ENCODE measurements around the gene CIDEB.

CIDEB gene

DNA sequence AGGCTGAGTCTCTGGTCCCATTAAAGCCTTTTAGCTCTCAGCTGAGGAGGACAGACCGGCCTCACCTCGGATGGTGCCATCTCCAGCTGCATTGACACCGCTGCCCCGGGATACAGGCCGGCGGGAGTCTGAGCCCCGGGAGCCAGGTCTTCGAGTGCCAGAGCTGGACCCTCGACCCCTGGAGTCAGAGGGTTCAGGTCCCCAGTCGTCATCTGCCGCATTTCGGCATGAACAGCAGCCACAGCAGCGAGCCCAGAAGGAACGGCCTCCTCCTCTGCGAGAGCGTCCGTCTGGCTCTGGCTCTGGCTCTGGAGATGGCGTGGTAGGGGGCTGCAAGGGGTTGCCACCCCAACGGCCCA lies 45.8 kb downstream of the CIDEB start:
- Histone ChIP-seq H4K8ac (ENCODE audit: low read length) (no peak overlapping the region), H3K23ac (ENCODE audit: low read length in 2 of 2) (no peak overlapping the region), H2BK12ac (ENCODE audit: low read length in 2 of 2) (no peak overlapping the region), H3K9me3 (ENCODE audit: control insufficient read depth, low read length) (no peaks in the 10 kb centered on the region), H3K36me3 (ENCODE audit: control insufficient read depth in 1 of 2, insufficient read depth in 2 of 2, low read depth in 1 of 2, low read length in 2 of 2) (peaks cover 25 to 54% of the 10 kb centered on the region in 2 experiments), H3K27me3 (ENCODE audit: control insufficient read depth in 1 of 2, insufficient read depth in 1 of 2, low read length in 2 of 2) (no peaks in the 10 kb centered on the region), H3K4me3 (ENCODE audit: insufficient read depth in 1 of 2, low read depth in 1 of 2, low read length in 2 of 2) (no peak overlapping the region), H2AK5ac (ENCODE audit: low read length, severe bottlenecking) (no peak overlapping the region), H3K27ac (ENCODE audit: low read length, poor library complexity, severe bottlenecking) (no peak overlapping the region), H3K14ac (ENCODE audit: low read length in 2 of 2) (no peak overlapping the region), H2BK120ac (ENCODE audit: low read depth, low read length) (no peak overlapping the region), H2BK15ac (ENCODE audit: low read depth, poor library complexity, severe bottlenecking) (no peak overlapping the region), H2AFZ (ENCODE audit: low read depth, low read length) (no peak overlapping the region), H4K91ac (ENCODE audit: low read length) (no peak overlapping the region), H3K18ac (ENCODE audit: low read depth in 1 of 2, low read length in 2 of 2) (no peak overlapping the region), H3K4me1 (ENCODE audit: control insufficient read depth, insufficient read depth, low read depth, low read length) (peaks cover 6% of the 10 kb centered on the region), H3K4me2 (ENCODE audit: low read length, poor library complexity, severe bottlenecking) (no peak overlapping the region), H3K79me1 (replicated peaks; ENCODE audit: low read length, poor library complexity, severe bottlenecking) (no peaks in the 10 kb centered on the region), H2BK5ac (ENCODE audit: low read depth, low read length, poor library complexity, severe bottlenecking) (no peak overlapping the region), H3K4ac (ENCODE audit: low read depth in 1 of 2, low read length in 2 of 2) (no peak overlapping the region), H3K9ac (ENCODE audit: low read length) (no peak overlapping the region)
- 91% methylated on average over 19 of the region's 19 CpGs for WGBS
- no peak for DNase-seq

DNA sequence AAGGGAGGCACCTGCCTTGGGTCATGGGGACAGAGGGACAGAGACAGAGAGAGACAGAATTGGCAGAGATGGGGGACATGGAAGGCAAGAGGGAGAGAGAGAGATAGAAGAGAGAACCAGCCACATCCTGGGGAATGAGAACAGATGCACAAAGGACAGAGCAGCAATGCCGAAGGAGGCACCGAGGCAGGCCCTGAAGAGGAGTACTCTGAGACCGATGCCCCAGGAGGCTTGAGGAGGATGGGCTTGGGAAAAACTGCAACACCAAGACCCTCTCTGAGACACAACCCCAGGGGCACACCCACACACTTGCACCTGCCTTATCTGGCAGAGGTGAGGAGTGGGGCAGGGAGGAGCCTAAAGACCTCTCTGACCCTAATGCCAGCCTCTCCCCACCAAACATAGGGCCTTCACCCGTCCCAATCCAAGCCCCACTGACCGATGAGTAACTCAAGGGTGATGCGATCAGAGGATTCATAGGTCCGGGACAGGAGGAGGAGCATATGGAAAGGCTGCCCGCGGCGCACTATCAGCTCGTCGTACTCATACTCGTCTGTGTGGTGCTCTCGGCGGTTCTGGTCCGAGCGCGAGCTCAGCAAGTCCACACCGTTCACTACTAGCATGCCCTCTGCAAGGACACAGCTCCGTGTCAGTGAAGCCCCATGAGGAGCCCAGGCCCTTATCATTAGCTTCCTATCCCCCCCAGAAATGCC lies 46.4 kb downstream of the CIDEB start:
- H2AK5ac ChIP-seq (ENCODE audit: low read length, severe bottlenecking): no peak overlapping the region
- H3K18ac ChIP-seq (ENCODE audit: low read depth in 1 of 2, low read length in 2 of 2): no peak overlapping the region
- H4K91ac ChIP-seq (ENCODE audit: low read length): no peak overlapping the region
- H3K27ac ChIP-seq (ENCODE audit: low read length, poor library complexity, severe bottlenecking): no peak overlapping the region
- no peaks in the 10 kb centered on the region for H3K27me3 ChIP-seq (ENCODE audit: control insufficient read depth in 1 of 2, insufficient read depth in 1 of 2, low read length in 2 of 2)
- 94% methylated on average over 19 of the region's 20 CpGs for WGBS
- H3K4me1 ChIP-seq (ENCODE audit: control insufficient read depth, insufficient read depth, low read depth, low read length): peaks cover 6% of the 10 kb centered on the region
- H3K4me2 ChIP-seq (ENCODE audit: low read length, poor library complexity, severe bottlenecking): no peak overlapping the region
- H4K8ac ChIP-seq (ENCODE audit: low read length): no peak overlapping the region
- no peak overlapping the region for H2BK120ac ChIP-seq (ENCODE audit: low read depth, low read length)
- no peak overlapping the region for H3K4me3 ChIP-seq (ENCODE audit: insufficient read depth in 1 of 2, low read depth in 1 of 2, low read length in 2 of 2)
- H2AFZ ChIP-seq (ENCODE audit: low read depth, low read length): no peak overlapping the region
- H2BK15ac ChIP-seq (ENCODE audit: low read depth, poor library complexity, severe bottlenecking): no peak overlapping the region
- DNase-seq: no peak
- H3K36me3 ChIP-seq (ENCODE audit: control insufficient read depth in 1 of 2, insufficient read depth in 2 of 2, low read depth in 1 of 2, low read length in 2 of 2): peaks cover 19 to 49% of the 10 kb centered on the region in 2 experiments
- no peak overlapping the region for H3K23ac ChIP-seq (ENCODE audit: low read length in 2 of 2)
- no peak overlapping the region for H2BK5ac ChIP-seq (ENCODE audit: low read depth, low read length, poor library complexity, severe bottlenecking)
- H3K9ac ChIP-seq (ENCODE audit: low read length): no peak overlapping the region
- H3K4ac ChIP-seq (ENCODE audit: low read depth in 1 of 2, low read length in 2 of 2): no peak overlapping the region
- H3K9me3 ChIP-seq (ENCODE audit: control insufficient read depth, low read length): no peaks in the 10 kb centered on the region
- H3K79me1 ChIP-seq (replicated peaks; ENCODE audit: low read length, poor library complexity, severe bottlenecking): no peaks in the 10 kb centered on the region
- no peak overlapping the region for H2BK12ac ChIP-seq (ENCODE audit: low read length in 2 of 2)
- no peak overlapping the region for H3K14ac ChIP-seq (ENCODE audit: low read length in 2 of 2)

DNA sequence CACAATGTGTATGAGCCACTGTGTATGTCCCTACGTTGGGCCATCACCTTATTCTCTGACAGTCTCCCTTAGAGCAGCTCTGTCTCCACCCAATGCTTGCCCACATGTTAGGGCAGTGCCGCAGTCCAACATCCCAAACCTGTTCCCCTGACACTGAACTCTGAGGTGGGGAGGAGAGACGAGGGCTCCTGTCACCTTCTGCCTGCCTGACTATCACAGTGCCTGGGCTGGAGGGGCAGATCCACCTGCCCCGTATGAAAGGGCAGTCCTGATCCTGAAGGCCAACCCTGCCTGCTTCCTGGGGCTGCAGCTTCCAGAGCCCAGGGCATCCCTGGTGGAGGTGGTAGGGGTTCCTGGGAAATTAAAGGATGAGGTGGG lies 47.0 kb downstream of the CIDEB start:
- Histone ChIP-seq H3K4me3 (ENCODE audit: insufficient read depth in 1 of 2, low read depth in 1 of 2, low read length in 2 of 2) (no peak overlapping the region), H3K27ac (ENCODE audit: low read length, poor library complexity, severe bottlenecking) (no peak overlapping the region), H2AK5ac (ENCODE audit: low read length, severe bottlenecking) (no peak overlapping the region), H4K91ac (ENCODE audit: low read length) (no peak overlapping the region), H3K79me1 (replicated peaks; ENCODE audit: low read length, poor library complexity, severe bottlenecking) (no peaks in the 10 kb centered on the region), H3K14ac (ENCODE audit: low read length in 2 of 2) (no peak overlapping the region), H2BK12ac (ENCODE audit: low read length in 2 of 2) (no peak overlapping the region), H3K18ac (ENCODE audit: low read depth in 1 of 2, low read length in 2 of 2) (no peak overlapping the region), H2BK15ac (ENCODE audit: low read depth, poor library complexity, severe bottlenecking) (no peak overlapping the region), H3K27me3 (ENCODE audit: control insufficient read depth in 1 of 2, insufficient read depth in 1 of 2, low read length in 2 of 2) (no peaks in the 10 kb centered on the region), H3K23ac (ENCODE audit: low read length in 2 of 2) (no peak overlapping the region), H3K36me3 (ENCODE audit: control insufficient read depth in 1 of 2, insufficient read depth in 2 of 2, low read depth in 1 of 2, low read length in 2 of 2) (peaks cover 14 to 43% of the 10 kb centered on the region in 2 experiments), H4K8ac (ENCODE audit: low read length) (no peak overlapping the region), H3K9me3 (ENCODE audit: control insufficient read depth, low read length) (no peaks in the 10 kb centered on the region), H2BK5ac (ENCODE audit: low read depth, low read length, poor library complexity, severe bottlenecking) (no peak overlapping the region), H3K4me1 (ENCODE audit: control insufficient read depth, insufficient read depth, low read depth, low read length) (peaks cover 4% of the 10 kb centered on the region), H3K4me2 (ENCODE audit: low read length, poor library complexity, severe bottlenecking) (no peak overlapping the region), H2BK120ac (ENCODE audit: low read depth, low read length) (no peak overlapping the region), H3K4ac (ENCODE audit: low read depth in 1 of 2, low read length in 2 of 2) (no peak overlapping the region), H3K9ac (ENCODE audit: low read length) (no peak overlapping the region), H2AFZ (ENCODE audit: low read depth, low read length) (no peak overlapping the region)
- no peak for DNase-seq
- 88% methylated on average over 4 of the region's 4 CpGs for WGBS

DNA sequence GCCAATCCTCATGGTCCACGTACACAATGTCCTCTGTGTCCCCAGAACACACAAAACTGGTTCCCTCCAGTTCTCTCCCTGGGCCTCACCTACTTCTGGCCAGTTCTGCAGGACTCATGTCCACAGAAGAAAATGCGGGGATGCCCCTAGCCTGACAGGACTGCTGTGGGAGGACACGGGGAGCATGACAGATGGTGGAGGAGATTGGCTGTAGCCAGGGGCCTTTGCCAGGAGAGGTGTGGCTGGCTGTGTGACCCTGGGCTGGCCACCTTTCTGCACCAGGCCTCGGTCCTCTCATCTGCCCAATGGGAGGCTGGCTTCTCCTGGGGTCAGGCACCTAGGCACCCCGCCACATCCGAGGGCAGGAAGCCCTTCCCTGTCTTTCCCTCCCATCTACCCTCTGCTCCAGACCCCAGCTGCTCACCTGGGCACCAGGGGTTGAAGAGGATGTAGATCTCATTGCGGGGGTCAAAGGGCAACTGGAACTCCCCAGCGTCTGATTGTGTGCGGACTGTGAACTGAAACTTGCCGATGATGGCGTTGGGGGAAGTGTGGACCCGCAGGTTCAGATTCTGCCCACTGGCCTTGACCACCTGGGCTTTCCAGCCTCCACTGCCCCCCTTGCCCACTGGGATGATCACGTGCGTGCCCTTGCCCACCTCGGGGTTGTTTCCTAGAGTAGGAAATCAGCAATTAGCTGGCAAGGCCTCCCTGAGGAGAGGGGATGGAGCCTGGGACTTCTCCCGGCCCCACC lies 47.6 kb downstream of the CIDEB start:
- Histone ChIP-seq H3K27ac (ENCODE audit: low read length, poor library complexity, severe bottlenecking) (no peak overlapping the region), H2BK12ac (ENCODE audit: low read length in 2 of 2) (no peak overlapping the region), H3K9me3 (ENCODE audit: control insufficient read depth, low read length) (no peaks in the 10 kb centered on the region), H2BK15ac (ENCODE audit: low read depth, poor library complexity, severe bottlenecking) (no peak overlapping the region), H3K79me1 (replicated peaks; ENCODE audit: low read length, poor library complexity, severe bottlenecking) (no peaks in the 10 kb centered on the region), H4K91ac (ENCODE audit: low read length) (no peak overlapping the region), H3K4me2 (ENCODE audit: low read length, poor library complexity, severe bottlenecking) (no peak overlapping the region), H2BK120ac (ENCODE audit: low read depth, low read length) (no peak overlapping the region), H4K8ac (ENCODE audit: low read length) (no peak overlapping the region), H3K18ac (ENCODE audit: low read depth in 1 of 2, low read length in 2 of 2) (no peak overlapping the region), H3K4me3 (ENCODE audit: insufficient read depth in 1 of 2, low read depth in 1 of 2, low read length in 2 of 2) (no peak overlapping the region), H2AK5ac (ENCODE audit: low read length, severe bottlenecking) (no peak overlapping the region), H3K36me3 (ENCODE audit: control insufficient read depth in 1 of 2, insufficient read depth in 2 of 2, low read depth in 1 of 2, low read length in 2 of 2) (peaks cover 14 to 41% of the 10 kb centered on the region in 2 experiments), H3K14ac (ENCODE audit: low read length in 2 of 2) (no peak overlapping the region), H2BK5ac (ENCODE audit: low read depth, low read length, poor library complexity, severe bottlenecking) (no peak overlapping the region), H3K9ac (ENCODE audit: low read length) (no peak overlapping the region), H3K23ac (ENCODE audit: low read length in 2 of 2) (no peak overlapping the region), H3K4me1 (ENCODE audit: control insufficient read depth, insufficient read depth, low read depth, low read length) (peaks cover 4% of the 10 kb centered on the region), H3K27me3 (ENCODE audit: control insufficient read depth in 1 of 2, insufficient read depth in 1 of 2, low read length in 2 of 2) (no peaks in the 10 kb centered on the region), H2AFZ (ENCODE audit: low read depth, low read length) (no peak overlapping the region), H3K4ac (ENCODE audit: low read depth in 1 of 2, low read length in 2 of 2) (no peak overlapping the region)
- no peak for DNase-seq
- 90% methylated on average over 16 of the region's 16 CpGs for WGBS
